ENCODE data around the gene MEST.

Gene MEST

GRCh38 chr7:130544356-130544755 is 52.5 kb downstream of the MEST start:
- DNase-seq (ENCODE audit: low read depth), result no peak
- H3K4me3 ChIP-seq (ENCODE audit: control insufficient read depth, low read depth, low read length), result no peak overlapping the region
- TF ChIP-seq, protein P1, sequence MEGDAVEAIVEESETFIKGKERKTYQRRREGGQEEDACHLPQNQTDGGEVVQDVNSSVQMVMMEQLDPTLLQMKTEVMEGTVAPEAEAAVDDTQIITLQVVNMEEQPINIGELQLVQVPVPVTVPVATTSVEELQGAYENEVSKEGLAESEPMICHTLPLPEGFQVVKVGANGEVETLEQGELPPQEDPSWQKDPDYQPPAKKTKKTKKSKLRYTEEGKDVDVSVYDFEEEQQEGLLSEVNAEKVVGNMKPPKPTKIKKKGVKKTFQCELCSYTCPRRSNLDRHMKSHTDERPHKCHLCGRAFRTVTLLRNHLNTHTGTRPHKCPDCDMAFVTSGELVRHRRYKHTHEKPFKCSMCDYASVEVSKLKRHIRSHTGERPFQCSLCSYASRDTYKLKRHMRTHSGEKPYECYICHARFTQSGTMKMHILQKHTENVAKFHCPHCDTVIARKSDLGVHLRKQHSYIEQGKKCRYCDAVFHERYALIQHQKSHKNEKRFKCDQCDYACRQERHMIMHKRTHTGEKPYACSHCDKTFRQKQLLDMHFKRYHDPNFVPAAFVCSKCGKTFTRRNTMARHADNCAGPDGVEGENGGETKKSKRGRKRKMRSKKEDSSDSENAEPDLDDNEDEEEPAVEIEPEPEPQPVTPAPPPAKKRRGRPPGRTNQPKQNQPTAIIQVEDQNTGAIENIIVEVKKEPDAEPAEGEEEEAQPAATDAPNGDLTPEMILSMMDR (conservative IDR thresholded peaks at IDR 0.05; ENCODE audit: control insufficient read depth, insufficient read depth, low read depth, low read length), result no peak

DNA sequence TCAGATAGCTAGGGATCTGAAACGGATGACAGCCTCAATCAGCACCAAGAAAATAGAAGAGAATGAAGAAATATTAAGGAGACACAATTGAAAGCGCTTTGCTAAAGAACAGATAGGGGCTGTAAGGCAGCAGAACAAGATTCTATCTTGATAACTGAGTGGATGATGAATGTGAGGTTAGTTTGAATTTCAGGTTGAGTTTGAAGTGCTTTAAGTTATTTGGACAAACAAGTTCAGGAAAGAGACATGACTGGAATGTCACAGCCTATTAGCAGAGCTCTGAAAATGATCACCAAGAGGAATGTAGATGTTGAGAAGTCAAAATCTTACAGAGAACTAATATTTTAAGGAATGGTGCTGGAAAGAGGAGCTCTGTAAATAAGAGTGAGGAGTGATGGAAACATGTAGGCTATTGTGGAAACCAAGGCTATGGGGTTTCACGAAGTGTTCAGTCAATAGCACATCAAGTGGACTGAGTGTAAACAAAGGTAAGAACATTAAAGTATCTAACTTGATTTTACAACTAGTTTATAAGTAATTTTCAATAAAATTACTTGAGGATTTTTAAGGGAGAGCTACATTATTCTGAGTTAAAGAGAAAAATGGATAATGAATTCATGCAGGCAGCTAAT is 61.6 kb downstream of the MEST start:
- DNase-seq (ENCODE audit: low read depth), result no peak
- H3K4me3 ChIP-seq (ENCODE audit: control insufficient read depth, low read depth, low read length), result no peak overlapping the region
- TF ChIP-seq, protein P1 (conservative IDR thresholded peaks at IDR 0.05; ENCODE audit: control insufficient read depth, insufficient read depth, low read depth, low read length), result no peak

DNA sequence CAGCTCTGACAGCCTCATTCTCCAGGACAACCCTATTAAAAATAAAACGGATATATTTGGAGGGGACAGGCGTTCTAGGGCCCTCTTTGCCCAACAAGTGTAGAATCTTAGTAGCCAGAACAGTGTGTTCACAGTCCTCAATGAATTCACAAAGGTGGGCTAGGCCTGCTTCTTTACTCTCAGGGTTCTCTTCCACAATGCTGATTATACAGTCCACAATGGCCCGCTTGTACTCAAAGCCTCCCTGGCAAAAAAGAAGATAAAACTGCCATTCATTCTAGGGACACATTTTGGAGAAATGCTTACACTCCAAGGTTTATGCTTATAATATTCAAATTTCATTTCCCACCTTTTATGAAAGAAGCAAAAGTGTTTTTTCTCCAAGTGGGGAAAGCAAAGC is 62.6 kb downstream of the MEST start:
- no peak overlapping the region for H3K4me3 ChIP-seq (ENCODE audit: control insufficient read depth, low read depth, low read length)
- DNase-seq (ENCODE audit: low read depth), result no peak
- TF ChIP-seq, protein P1 (conservative IDR thresholded peaks at IDR 0.05; ENCODE audit: control insufficient read depth, insufficient read depth, low read depth, low read length), result no peak
